IMR-90 (cell line): Measurements from ENCODE around the gene C16orf82. TPM values are rescaled to one million over a fixed set of nuclear protein-coding genes. Genes with fewer than 3 reads are reported as not detected.

Source experiments
- ATAC-seq: fragments of 200-7000 bp; cut with Tn5 transposase; 2 replicates; pipeline ENCODE4 v1.9.1; 2020; ENCODE audit warnings: low read depth, mild to moderate bottlenecking, moderate library complexity
- BruUV-seq: library from RNA; stranded (reverse); fragments of 400-500 nt; replicated peaks from 2 replicates; lab custom pipeline; 2021; lab: Mats Ljungman, UMichigan
- CTCF ChIA-PET: fragments of 300-600 bp; formaldehyde crosslinking; extraction: SDS; loops from one replicate; lab custom pipeline; 2021; ENCODE audit warnings: antibody characterized with exemption; lab: Yijun Ruan, JAX
- POLR2A ChIA-PET: fragments of 300-600 bp; sonication (Branson Sonifier 250); formaldehyde crosslinking; loops from one replicate; lab custom pipeline; 2022; ENCODE audit warnings: antibody characterized with exemption; ENCODE audit not compliant: unreplicated experiment; lab: Charles Lee
- DNase-seq: peaks from one replicate; pipeline ENCODE4 v3.0.0; 2013
- H2AFZ ChIP-seq: replicated peaks from 2 replicates; pipeline ENCODE3; 2013; ENCODE audit warnings: low read length, mild to moderate bottlenecking; ENCODE audit not compliant: poor library complexity
- H2AK5ac ChIP-seq: 2 replicates; pipeline ENCODE4 v1.6.1; 2013; ENCODE audit warnings: low read depth, low read length, inconsistent platforms
- H2AK9ac ChIP-seq: replicated peaks from 2 replicates; pipeline ENCODE3; 2013; ENCODE audit warnings: mild to moderate bottlenecking, low read depth, low read length, moderate library complexity; ENCODE audit not compliant: poor library complexity
- H2BK120ac ChIP-seq: 2 replicates; pipeline ENCODE4 v1.6.1; 2013; ENCODE audit warnings: low read depth, low read length, inconsistent platforms
- H2BK15ac ChIP-seq: 3 replicates; pipeline ENCODE4 v1.6.1; 2013; ENCODE audit warnings: low read depth, low read length, inconsistent platforms
- H2BK20ac ChIP-seq: 2 replicates; pipeline ENCODE4 v1.6.1; 2013; ENCODE audit warnings: low read depth, mild to moderate bottlenecking, inconsistent platforms, low read length, moderate library complexity
- H2BK5ac ChIP-seq: 2 replicates; pipeline ENCODE4 v1.6.1; 2013; ENCODE audit warnings: mild to moderate bottlenecking, low read depth, low read length, inconsistent platforms; ENCODE audit not compliant: poor library complexity, severe bottlenecking
- H3K14ac ChIP-seq: replicated peaks from 2 replicates; pipeline ENCODE4 v1.6.1; 2013; ENCODE audit warnings: low read depth, low read length, inconsistent platforms
- H3K18ac ChIP-seq: 2 replicates; pipeline ENCODE4 v1.6.1; 2013; ENCODE audit warnings: low read depth, low read length, control low read depth
- H3K23ac ChIP-seq: 2 replicates; pipeline ENCODE4 v1.6.1; 2013; ENCODE audit warnings: low read depth, low read length, inconsistent platforms
- H3K27ac ChIP-seq: 2 replicates; pipeline ENCODE4 v1.5.1; 2013; ENCODE audit warnings: mild to moderate bottlenecking, control low read depth, low read length; ENCODE audit not compliant: insufficient read depth
- H3K27me3 ChIP-seq: 2 replicates; pipeline ENCODE4 v1.6.1; 2013; ENCODE audit warnings: low read length; ENCODE audit not compliant: control insufficient read depth, insufficient read depth
- H3K36me3 ChIP-seq: 2 replicates; pipeline ENCODE4 v1.6.1; 2013; ENCODE audit warnings: low read length, mixed read lengths; ENCODE audit not compliant: control insufficient read depth, insufficient read depth
- H3K4ac ChIP-seq: 2 replicates; pipeline ENCODE4 v1.6.1; 2013; ENCODE audit warnings: low read depth, low read length, inconsistent platforms
- H3K4me1 ChIP-seq: 2 replicates; pipeline ENCODE4 v1.6.1; 2013; ENCODE audit warnings: low read length, mixed read lengths; ENCODE audit not compliant: control insufficient read depth, insufficient read depth
- H3K4me2 ChIP-seq: 2 replicates; pipeline ENCODE4 v1.6.1; 2013; ENCODE audit warnings: low read depth, mild to moderate bottlenecking, control low read depth, low read length, moderate library complexity
- H3K4me3 ChIP-seq: 2 replicates; pipeline ENCODE4 v1.5.1; 2013; ENCODE audit warnings: low read depth, mild to moderate bottlenecking, control low read depth, low read length, moderate library complexity; ENCODE audit not compliant: insufficient read depth
- H3K56ac ChIP-seq: 2 replicates; pipeline ENCODE4 v1.6.1; 2013; ENCODE audit warnings: low read length, inconsistent platforms; ENCODE audit not compliant: insufficient read depth; ENCODE audit errors: extremely low read depth
- H3K79me1 ChIP-seq, 2 experiments: 2 replicates each; pipeline ENCODE4 v1.6.1; 2013; ENCODE audit warnings: low read length in 2 of 2, inconsistent platforms in 1 of 2, low read depth in 1 of 2
- H3K9ac ChIP-seq: 2 replicates; pipeline ENCODE4 v1.6.1; 2013; ENCODE audit warnings: low read depth, low read length, control low read depth
- H3K9me1 ChIP-seq: 2 replicates; pipeline ENCODE4 v1.6.1; 2013; ENCODE audit warnings: low read length, inconsistent platforms; ENCODE audit not compliant: insufficient read depth
- H3K9me3 ChIP-seq: 2 replicates; pipeline ENCODE4 v1.6.1; 2013; ENCODE audit warnings: low read length; ENCODE audit not compliant: control insufficient read depth, insufficient read depth
- H4K20me1 ChIP-seq: 2 replicates; pipeline ENCODE4 v1.6.1; 2013; ENCODE audit warnings: low read length, inconsistent platforms; ENCODE audit not compliant: insufficient read depth
- H4K5ac ChIP-seq: 2 replicates; pipeline ENCODE4 v1.6.1; 2013; ENCODE audit warnings: mild to moderate bottlenecking, low read depth, low read length, control low read depth
- H4K8ac ChIP-seq, 2 experiments: 2 replicates each; pipeline ENCODE4 v1.6.1; 2013; ENCODE audit warnings: low read depth in 2 of 2, low read length in 2 of 2, control low read depth in 1 of 2, inconsistent platforms in 1 of 2
- H4K91ac ChIP-seq: 2 replicates; pipeline ENCODE4 v1.6.1; 2013; ENCODE audit warnings: low read depth, low read length, inconsistent platforms; ENCODE audit not compliant: insufficient read depth
- BHLHE40 ChIP-seq: fragments of 150-350 bp; IDR thresholded peaks from 2 replicates; pipeline ENCODE4 v1.6.1; 2016; ENCODE audit warnings: mild to moderate bottlenecking, low read depth, low read length
- CEBPB ChIP-seq: IDR thresholded peaks from 2 replicates; pipeline ENCODE4 v1.6.1; 2012; ENCODE audit warnings: low read depth, low read length, improper control_type of control experiment
- CHD1 ChIP-seq: IDR thresholded peaks from 2 replicates; pipeline ENCODE4 v1.6.1; 2012; ENCODE audit warnings: low read depth, low read length, improper control_type of control experiment
- FOS ChIP-seq: fragments of 150-350 bp; IDR thresholded peaks from 2 replicates; pipeline ENCODE4 v1.6.1; 2016; ENCODE audit warnings: low read depth, low read length
- MAFK ChIP-seq: IDR thresholded peaks from 2 replicates; pipeline ENCODE4 v1.6.1; 2012; ENCODE audit warnings: low read depth, low read length, improper control_type of control experiment
- MAZ ChIP-seq: IDR thresholded peaks from 2 replicates; pipeline ENCODE4 v1.6.1; 2012; ENCODE audit warnings: low read depth, mild to moderate bottlenecking, low read length, improper control_type of control experiment, moderate library complexity, borderline replicate concordance
- MXI1 ChIP-seq: IDR thresholded peaks from 2 replicates; pipeline ENCODE4 v1.6.1; 2012; ENCODE audit warnings: low read depth, mild to moderate bottlenecking, low read length, moderate library complexity, borderline replicate concordance
- NFE2L2 ChIP-seq: fragments of 150-350 bp; IDR thresholded peaks from 2 replicates; pipeline ENCODE4 v1.6.1; 2016; ENCODE audit warnings: low read depth, mild to moderate bottlenecking, low read length
- POLR2A ChIP-seq: IDR thresholded peaks from 2 replicates; pipeline ENCODE4 v1.6.1; 2012; ENCODE audit warnings: mild to moderate bottlenecking, low read depth, low read length
- RAD21 ChIP-seq: IDR thresholded peaks from 2 replicates; pipeline ENCODE4 v1.6.1; 2012; ENCODE audit warnings: low read length, improper control_type of control experiment
- RCOR1 ChIP-seq: IDR thresholded peaks from 2 replicates; pipeline ENCODE4 v1.6.1; 2012; ENCODE audit warnings: mild to moderate bottlenecking, low read length, improper control_type of control experiment; ENCODE audit not compliant: insufficient replicate concordance
- RFX5 ChIP-seq: IDR thresholded peaks from 2 replicates; pipeline ENCODE4 v1.8.0; 2012; ENCODE audit warnings: low read depth, mild to moderate bottlenecking, low read length, moderate library complexity
- SMC3 ChIP-seq: fragments of 150-350 bp; IDR thresholded peaks from 2 replicates; pipeline ENCODE4 v1.6.1; 2016; ENCODE audit warnings: low read depth, mild to moderate bottlenecking, antibody characterized with exemption, low read length, moderate library complexity
- WGBS, 2 experiments: methylation state at CpG; one replicate each; pipeline versions ENCODE4 v1.1.5 to v1.1.7; 2013; ENCODE audit warnings: missing lambda C conversion rate in 2 of 2; ENCODE audit not compliant: insufficient read length in 1 of 2; ENCODE audit errors: extremely low coverage in 2 of 2; 5-methylcytosine and 5-hydroxymethylcytosine counted together
- dilution Hi-C: fragments of 300-500 bp; cut with HindIII; formaldehyde crosslinking; loops from one replicate; pipeline ENCODE4 v1.14.3; 2018; ENCODE audit warnings: low sequenced_read_pairs; ENCODE audit not compliant: unreplicated experiment
- in situ Hi-C: fragments of 300-500 bp; cut with MboI; formaldehyde crosslinking; loops from 3 replicates; pipeline ENCODE4 v1.14.3; 2019; ENCODE audit warnings: low sequenced_read_pairs, inconsistent platforms, mixed read lengths
- intact Hi-C: fragments of 100-400 bp; cut with micrococcal nuclease; formaldehyde crosslinking; loops from 2 replicates; pipeline ENCODE4 v1.10.0; 2022
- polyA plus RNA-seq, 3 experiments: library from polyadenylated mRNA; depleted of rRNA; stranded (reverse); fragments of >200 nt; gene quantifications; 2 replicates each; pipeline ENCODE4 v1.2.3, GENCODE V29; 2012; ENCODE audit warnings: low replicate concordance in 1 of 3
- total RNA-seq: library from RNA; depleted of rRNA; stranded (reverse); fragments of >200 nt; gene quantifications from 2 replicates; pipeline ENCODE4 v1.2.3, GENCODE V29; 2012
- TF ChIP-seq, protein P1 (sequence below): fragments of 150-350 bp; IDR thresholded peaks from 2 replicates; pipeline ENCODE4 v1.6.1; 2017; ENCODE audit warnings: mild to moderate bottlenecking, antibody characterized with exemption, low read length, low read depth
- TF ChIP-seq, protein P2 (sequence below): conservative IDR thresholded peaks from 2 replicates; pipeline ENCODE4 v1.5.1; 2012; ENCODE audit warnings: mild to moderate bottlenecking, low read depth, low read length, improper control_type of control experiment
- TF ChIP-seq, protein P3 (sequence below): fragments of 150-350 bp; IDR thresholded peaks from 2 replicates; pipeline ENCODE4 v1.6.1; 2016; ENCODE audit warnings: low read depth, mild to moderate bottlenecking, low read length, moderate library complexity, borderline replicate concordance

The C16orf82 gene
- total and polyA plus RNA-seq, 2 of the 4 experiments (the other 2 are of a cell fraction), result not detected

DNA sequence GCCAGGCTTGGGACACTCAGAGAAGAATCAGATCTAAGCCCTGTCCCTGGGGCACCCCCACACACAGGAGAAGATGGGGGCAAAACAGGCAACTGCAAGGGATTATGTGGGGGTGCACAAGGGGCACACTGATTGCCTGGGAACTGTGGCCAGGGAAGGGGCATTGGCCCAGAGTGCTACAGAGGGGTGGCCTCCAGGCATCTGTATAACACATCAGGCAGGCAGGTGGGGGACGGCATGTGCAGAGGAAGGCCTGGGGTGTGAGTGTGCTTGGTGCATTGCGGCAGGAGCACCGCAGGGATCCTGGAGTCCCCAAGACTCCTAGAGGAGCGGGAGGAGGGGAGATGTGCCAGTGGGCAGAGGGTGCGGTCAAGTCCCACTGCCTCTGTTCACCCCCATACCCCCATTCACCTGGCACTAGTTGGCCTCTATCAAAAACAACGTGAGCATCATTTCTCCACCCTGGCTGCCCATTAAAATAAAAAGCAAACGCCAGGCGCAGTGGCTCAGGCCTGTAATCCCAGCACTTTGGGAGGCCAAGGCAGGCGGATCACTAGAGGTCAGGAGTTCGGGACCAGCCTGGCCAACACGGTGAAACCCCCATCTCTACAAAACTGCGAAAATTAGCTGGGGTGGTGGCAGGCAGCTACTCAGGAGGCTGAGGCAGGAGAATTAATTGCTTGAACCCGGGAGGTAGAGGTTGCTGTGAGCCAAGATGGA is 41.5 kb downstream of the C16orf82 start:
- dilution Hi-C loops (no loop called here), intact Hi-C loops (no loop called here), in situ Hi-C loops (no loop called here)
- H3K18ac ChIP-seq, result no peak overlapping the region
- H3K79me1 ChIP-seq, result no peaks in the 10 kb centered on the region
- POLR2A ChIA-PET, result interaction anchor here (0.5 kb wide), 1 partner anchor 1371 kb away, joined by 7 read pairs; no protein-coding TSS in a partner anchor
- H2AK9ac ChIP-seq, result peak overlapping the region; percentile 28
- no peak overlapping the region for H4K91ac ChIP-seq
- no peaks in the 10 kb centered on the region for H3K36me3 ChIP-seq
- WGBS, 2 experiments, result 100% methylated on average over 2 of the region's 13 CpGs; no CpG with 5 or more reads in 1 of the 2 experiments
- H3K9me3 ChIP-seq, result no peaks in the 10 kb centered on the region
- H2BK5ac ChIP-seq, result no peak overlapping the region
- no peak overlapping the region for H3K23ac ChIP-seq
- no TSS peak for BruUV-seq
- no peak overlapping the region for H4K8ac ChIP-seq
- no peaks in the 10 kb centered on the region for H3K4me1 ChIP-seq
- H2BK120ac ChIP-seq, result no peak overlapping the region
- H3K56ac ChIP-seq, result no peak overlapping the region
- CTCF ChIA-PET, result no interaction called here
- DNase-seq, result no peak
- H3K4me2 ChIP-seq, result no peak overlapping the region
- H4K20me1 ChIP-seq, result no peaks in the 10 kb centered on the region
- H3K4me3 ChIP-seq, result no peak overlapping the region
- H2AFZ ChIP-seq, result peak overlapping the region; percentile 23
- ATAC-seq, result no peak
- H2AK5ac ChIP-seq, result no peak overlapping the region
- no peak overlapping the region for H3K27ac ChIP-seq
- no peak overlapping the region for H2BK15ac ChIP-seq
- TF ChIP-seq RFX5 (no peak), POLR2A (no peak), CHD1 (no peak), MXI1 (no peak), CEBPB (no peak), NFE2L2 (no peak), RCOR1 (no peak), MAFK (no peak), SMC3 (no peak), FOS (no peak), RAD21 (no peak), BHLHE40 (no peak), MAZ (no peak)
- TF ChIP-seq, protein P1, sequence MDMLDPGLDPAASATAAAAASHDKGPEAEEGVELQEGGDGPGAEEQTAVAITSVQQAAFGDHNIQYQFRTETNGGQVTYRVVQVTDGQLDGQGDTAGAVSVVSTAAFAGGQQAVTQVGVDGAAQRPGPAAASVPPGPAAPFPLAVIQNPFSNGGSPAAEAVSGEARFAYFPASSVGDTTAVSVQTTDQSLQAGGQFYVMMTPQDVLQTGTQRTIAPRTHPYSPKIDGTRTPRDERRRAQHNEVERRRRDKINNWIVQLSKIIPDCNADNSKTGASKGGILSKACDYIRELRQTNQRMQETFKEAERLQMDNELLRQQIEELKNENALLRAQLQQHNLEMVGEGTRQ, result no peak
- TF ChIP-seq, protein P2, sequence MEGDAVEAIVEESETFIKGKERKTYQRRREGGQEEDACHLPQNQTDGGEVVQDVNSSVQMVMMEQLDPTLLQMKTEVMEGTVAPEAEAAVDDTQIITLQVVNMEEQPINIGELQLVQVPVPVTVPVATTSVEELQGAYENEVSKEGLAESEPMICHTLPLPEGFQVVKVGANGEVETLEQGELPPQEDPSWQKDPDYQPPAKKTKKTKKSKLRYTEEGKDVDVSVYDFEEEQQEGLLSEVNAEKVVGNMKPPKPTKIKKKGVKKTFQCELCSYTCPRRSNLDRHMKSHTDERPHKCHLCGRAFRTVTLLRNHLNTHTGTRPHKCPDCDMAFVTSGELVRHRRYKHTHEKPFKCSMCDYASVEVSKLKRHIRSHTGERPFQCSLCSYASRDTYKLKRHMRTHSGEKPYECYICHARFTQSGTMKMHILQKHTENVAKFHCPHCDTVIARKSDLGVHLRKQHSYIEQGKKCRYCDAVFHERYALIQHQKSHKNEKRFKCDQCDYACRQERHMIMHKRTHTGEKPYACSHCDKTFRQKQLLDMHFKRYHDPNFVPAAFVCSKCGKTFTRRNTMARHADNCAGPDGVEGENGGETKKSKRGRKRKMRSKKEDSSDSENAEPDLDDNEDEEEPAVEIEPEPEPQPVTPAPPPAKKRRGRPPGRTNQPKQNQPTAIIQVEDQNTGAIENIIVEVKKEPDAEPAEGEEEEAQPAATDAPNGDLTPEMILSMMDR, result no peak
- TF ChIP-seq, protein P3, sequence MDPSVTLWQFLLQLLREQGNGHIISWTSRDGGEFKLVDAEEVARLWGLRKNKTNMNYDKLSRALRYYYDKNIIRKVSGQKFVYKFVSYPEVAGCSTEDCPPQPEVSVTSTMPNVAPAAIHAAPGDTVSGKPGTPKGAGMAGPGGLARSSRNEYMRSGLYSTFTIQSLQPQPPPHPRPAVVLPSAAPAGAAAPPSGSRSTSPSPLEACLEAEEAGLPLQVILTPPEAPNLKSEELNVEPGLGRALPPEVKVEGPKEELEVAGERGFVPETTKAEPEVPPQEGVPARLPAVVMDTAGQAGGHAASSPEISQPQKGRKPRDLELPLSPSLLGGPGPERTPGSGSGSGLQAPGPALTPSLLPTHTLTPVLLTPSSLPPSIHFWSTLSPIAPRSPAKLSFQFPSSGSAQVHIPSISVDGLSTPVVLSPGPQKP, result no peak
- peaks cover 3% of the 10 kb centered on the region; the same call in 1 of the 2 replicates for H3K9me1 ChIP-seq
- no peak overlapping the region for H4K5ac ChIP-seq
- H3K4ac ChIP-seq, result no peak overlapping the region
- no peaks in the 10 kb centered on the region for H3K27me3 ChIP-seq
- H3K9ac ChIP-seq, result no peak overlapping the region
- H3K14ac ChIP-seq, result no peak overlapping the region
- H2BK20ac ChIP-seq, result no peak overlapping the region
